Tibial nerve (tissue), 4 donors: Measurements from ENCODE around the gene IBA57.

Experiments
- CTCF ChIP-seq, 5 experiments: fragments of 200-600 bp in 3 of 5; fragments of 450-650 bp in 2 of 5; sonication (generic) in 3 of 5; IDR thresholded peaks; one replicate each; pipeline ENCODE4 v1.5.1; 2016 to 2019; ENCODE audit warnings: antibody characterized with exemption in 5 of 5, mild to moderate bottlenecking in 3 of 5, moderate library complexity in 2 of 5
- EP300 ChIP-seq, 2 donors: sonication (generic); formaldehyde crosslinking; IDR thresholded peaks; one replicate each; pipeline ENCODE4 v1.6.1; 2017; ENCODE audit warnings: antibody characterized with exemption in 2 of 2, mild to moderate bottlenecking in 1 of 2
- POLR2A ChIP-seq, 2 donors: fragments of 450-650 bp; IDR thresholded peaks; one replicate each; pipeline ENCODE4 v1.6.1; 2017; ENCODE audit warnings: antibody characterized with exemption in 2 of 2, mild to moderate bottlenecking in 2 of 2, moderate library complexity in 2 of 2

DNA sequence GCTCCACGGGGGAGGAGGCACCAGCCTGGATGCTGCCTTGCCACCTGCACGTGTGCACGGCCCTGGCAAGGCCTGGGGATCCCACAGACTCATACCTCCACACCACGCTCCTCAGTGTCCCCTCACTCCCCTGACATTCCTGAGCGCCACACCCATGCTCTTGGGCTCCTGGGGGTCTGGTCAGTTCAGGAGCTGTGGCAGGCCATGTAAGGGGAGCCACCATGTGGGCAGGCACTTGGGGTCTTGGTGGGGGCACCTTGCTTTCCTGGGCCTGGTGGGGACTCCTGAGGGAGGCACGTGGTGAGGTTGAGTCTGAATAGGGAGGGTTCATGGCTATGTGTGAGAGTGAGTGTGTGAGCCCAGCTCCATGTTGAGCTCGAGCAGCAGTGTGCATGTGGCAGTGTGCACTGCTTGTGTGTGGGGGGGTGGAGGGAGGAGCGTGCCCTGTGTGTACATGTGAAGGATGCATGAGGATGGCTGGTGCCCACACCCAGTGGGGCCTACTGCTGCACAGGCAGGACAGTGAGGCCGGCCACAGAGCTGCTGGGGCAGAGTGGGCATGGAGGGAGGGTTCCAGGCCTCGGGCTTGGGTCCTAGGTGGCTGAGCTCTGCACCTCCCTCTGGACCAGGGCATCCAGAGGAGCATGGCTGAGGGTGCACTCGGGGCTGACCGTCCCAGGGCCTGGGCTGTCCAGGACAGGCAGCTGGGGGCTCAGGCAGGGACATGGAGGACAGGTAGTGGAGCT is 14.3 kb upstream of the IBA57 start:
- no peak for TF ChIP-seq EP300 (IDR thresholded peaks at IDR 0.05)
- no peak for TF ChIP-seq CTCF (IDR thresholded peaks at IDR 0.05)
- no peak for TF ChIP-seq POLR2A (IDR thresholded peaks at IDR 0.05)
